HepG2 (cell line): ENCODE results near the gene SLX4. TPM values are rescaled to one million over a fixed set of nuclear protein-coding genes. Genes with fewer than 3 reads are reported as not detected.

ENCODE experiments used
- ATAC-seq: fragments of 200-7000 bp; cut with Tn5 transposase; 3 replicates; pipeline ENCODE4 v1.9.1; 2020; ENCODE audit warnings: mild to moderate bottlenecking, moderate library complexity
- BruUV-seq: library from RNA; stranded (reverse); fragments of 400-500 nt; replicated peaks from 2 replicates; lab custom pipeline; 2021; lab: Mats Ljungman, UMichigan
- CTCF ChIA-PET: fragments of 300-600 bp; formaldehyde crosslinking; extraction: SDS; loops from one replicate; lab custom pipeline; 2021; ENCODE audit warnings: low total read pairs, inconsistent platforms, low intra/inter-chr PET ratio; lab: Yijun Ruan, JAX
- POLR2A ChIA-PET: fragments of 350-600 bp; sonication (Branson Sonifier 250); formaldehyde crosslinking; loops from one replicate; lab custom pipeline; 2020; ENCODE audit warnings: antibody characterized with exemption, inconsistent platforms; lab: Yijun Ruan, JAX
- DNase-seq: peaks from one replicate; pipeline ENCODE4 v3.0.0-alpha.2; 2015; ENCODE audit warnings: low spot score
- FAIRE-seq: peaks from 3 replicates; lab custom pipeline; 2011; peaks lifted over from hg19 to GRCh38; lab: Jason Lieb, UNC
- H2AFZ ChIP-seq: one replicate; pipeline ENCODE4 v1.6.1; 2011; ENCODE audit warnings: low read length, inconsistent platforms
- H3K27ac ChIP-seq: fragments of 300-600 bp; 3 replicates; pipeline ENCODE4 v1.8.0; 2011; ENCODE audit warnings: mixed run types, mild to moderate bottlenecking, mixed read lengths, low read length, inconsistent platforms; ENCODE audit not compliant: insufficient read depth; ENCODE audit errors: extremely low read length
- H3K27me3 ChIP-seq, 2 experiments: fragments of 200-600 bp in 1 of 2; 2 replicates in 1 of 2; 3 replicates in 1 of 2; pipeline versions ENCODE4 v1.6.0 to v1.8.0; 2011; ENCODE audit warnings: low read length in 2 of 2, mild to moderate bottlenecking in 2 of 2, moderate library complexity in 2 of 2, inconsistent platforms in 1 of 2; ENCODE audit not compliant: insufficient read depth in 2 of 2, control insufficient read depth in 1 of 2
- H3K36me3 ChIP-seq, 2 experiments: fragments of 200-600 bp in 1 of 2; replicated peaks in 1 of 2; 2 replicates in 1 of 2; 3 replicates in 1 of 2; pipeline versions ENCODE4 v1.5.1 to v1.8.0; 2011; ENCODE audit warnings: low read length in 2 of 2, inconsistent platforms in 1 of 2; ENCODE audit not compliant: insufficient read depth in 2 of 2, control insufficient read depth in 1 of 2
- H3K4me1 ChIP-seq: 2 replicates; pipeline ENCODE4 v1.5.1; 2012; ENCODE audit warnings: low read length, inconsistent platforms; ENCODE audit not compliant: insufficient read depth
- H3K4me2 ChIP-seq: 2 replicates; pipeline ENCODE4 v1.6.0; 2011; ENCODE audit warnings: low read depth, low read length, inconsistent platforms
- H3K4me3 ChIP-seq, 3 experiments: fragments of 200-600 bp in 1 of 3; sonication (generic), shearing (Covaris generic) in 1 of 3; replicated peaks in 1 of 3; 2 replicates each; pipeline ENCODE4 v1.5.1; 2011 to 2016; ENCODE audit warnings: low read length in 3 of 3, inconsistent platforms in 2 of 3, low read depth in 2 of 3, mild to moderate bottlenecking in 2 of 3, control low read depth in 1 of 3, mixed read lengths in 1 of 3; ENCODE audit not compliant: insufficient read depth in 1 of 3
- H3K79me2 ChIP-seq: one replicate; pipeline ENCODE4 v1.6.1; 2011; ENCODE audit warnings: low read length, inconsistent platforms; ENCODE audit not compliant: insufficient read depth
- H3K9ac ChIP-seq: 2 replicates; pipeline ENCODE4 v1.6.0; 2011; ENCODE audit warnings: mild to moderate bottlenecking, low read depth, low read length, inconsistent platforms; ENCODE audit not compliant: insufficient read depth
- H3K9me3 ChIP-seq: 2 replicates; pipeline ENCODE4 v1.5.1; 2012; ENCODE audit warnings: mild to moderate bottlenecking, low read length
- H4K20me1 ChIP-seq: 2 replicates; pipeline ENCODE4 v1.6.0; 2011; ENCODE audit warnings: inconsistent platforms, mild to moderate bottlenecking, low read length, moderate library complexity; ENCODE audit not compliant: insufficient read depth
- FOSL2 ChIP-seq: sonication (generic); formaldehyde crosslinking; IDR thresholded peaks from 2 replicates; pipeline ENCODE4 v1.4.0; 2020; ENCODE audit warnings: missing genetic modification reagents
- FOXC1 ChIP-seq: sonication (generic); formaldehyde crosslinking; IDR thresholded peaks from 2 replicates; pipeline ENCODE4 v1.8.0; 2022; ENCODE audit warnings: mild to moderate bottlenecking, missing genetic modification reagents, borderline replicate concordance
- KDM5A ChIP-seq: fragments of 200-600 bp; sonication (generic); IDR thresholded peaks from 2 replicates; pipeline ENCODE4 v1.7.0; 2018; ENCODE audit warnings: antibody characterized with exemption, mild to moderate bottlenecking, low read length, borderline replicate concordance
- MTERF4 ChIP-seq: sonication (generic); formaldehyde crosslinking; IDR thresholded peaks from 2 replicates; pipeline ENCODE4 v1.8.0; 2023; ENCODE audit warnings: mild to moderate bottlenecking, missing genetic modification reagents
- PHF21A ChIP-seq: sonication (generic); formaldehyde crosslinking; IDR thresholded peaks from 2 replicates; pipeline ENCODE4 v1.5.0; 2020; ENCODE audit warnings: mild to moderate bottlenecking, missing genetic modification reagents
- ZNF564 ChIP-seq: sonication (generic); formaldehyde crosslinking; IDR thresholded peaks from 2 replicates; pipeline ENCODE4 v1.8.1; 2023; ENCODE audit warnings: mild to moderate bottlenecking, missing genetic modification reagents
- ZNF780A ChIP-seq: sonication (generic); formaldehyde crosslinking; IDR thresholded peaks from 2 replicates; pipeline ENCODE4 v1.8.0; 2022; ENCODE audit warnings: mild to moderate bottlenecking, missing genetic modification reagents, moderate library complexity
- ZSCAN9 ChIP-seq: IDR thresholded peaks from 2 replicates; pipeline ENCODE4 v1.6.1; 2016; ENCODE audit warnings: borderline replicate concordance
- WGBS: methylation state at CpG from one replicate; pipeline ENCODE4 v1.1.6; 2017; ENCODE audit warnings: low lambda C conversion rate; 5-methylcytosine and 5-hydroxymethylcytosine counted together
- in situ Hi-C: cut with HindIII; loops from 2 replicates; pipeline ENCODE4 v1.10.0; 2017; ENCODE audit warnings: low pct_unique_long_range_greater_than_20kb; ENCODE audit not compliant: extremely low pct_ligation_motif_present
- intact Hi-C: fragments of 100-400 bp; cut with micrococcal nuclease; formaldehyde crosslinking; loops from one replicate; pipeline ENCODE4 v1.10.0; 2022; ENCODE audit not compliant: unreplicated experiment
- polyA plus RNA-seq, 8 experiments: library from polyadenylated mRNA; depleted of rRNA in 3 of 8; stranded (reverse) in 7 of 8; unstranded in 1 of 8; fragments of >200 nt; fragmentation: Illumina TruSeq in 4 of 8; extraction: Trizol in 4 of 8; gene quantifications; 2 replicates each; pipeline versions ENCODE4 v1.2.1 to v1.2.3, GENCODE V29; 2011 to 2016; ENCODE audit warnings: low read depth in 4 of 8, missing spikeins in 1 of 8, mixed read lengths in 1 of 8; ENCODE audit not compliant: insufficient read depth in 1 of 8
- total RNA-seq, 5 experiments: library from RNA; depleted of rRNA; stranded (reverse); fragments of >200 nt; fragmentation: Illumina TruSeq; extraction: Trizol; gene quantifications; 2 replicates each; pipeline ENCODE4 v1.2.3, GENCODE V29; 2016; ENCODE audit warnings: low read depth in 1 of 5

The SLX4 gene
- total and polyA plus RNA-seq, 2 of the 13 experiments (the other 11 are each of a cell fraction or from before 2014, with no cell fraction given): 1.1 to 3.6 TPM

- TF ChIP-seq MTERF4 (CRISPR knock-in tag) (no peak), FOXC1 (CRISPR knock-in tag) (no peak)
Observed at GRCh38 chr16:3606441-3606840, 5.0 kb downstream of the SLX4 start (continued).

DNA sequence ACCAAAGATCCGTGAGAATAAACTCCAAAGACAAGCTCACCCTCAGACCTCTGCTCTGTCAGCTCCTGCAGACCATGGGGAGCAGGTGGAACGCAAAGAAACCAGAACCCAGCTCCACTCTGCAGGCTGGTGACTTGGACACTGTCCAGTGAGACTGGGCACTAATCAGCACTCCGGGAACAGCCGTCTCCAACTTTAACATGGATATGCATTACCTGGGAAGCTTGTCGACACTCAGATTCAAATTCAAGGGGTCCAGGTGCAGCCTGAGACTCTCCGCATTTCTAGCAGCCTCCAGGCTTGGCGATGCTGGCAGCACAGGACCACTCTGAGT lies 9.1 kb downstream of the SLX4 start:
- no peak overlapping the region for H3K4me3 ChIP-seq
- TF ChIP-seq ZSCAN9 (CRISPR knock-in tag) (no peak), PHF21A (CRISPR knock-in tag) (no peak), FOSL2 (CRISPR knock-in tag) (no peak), KDM5A (no peak), ZNF564 (no peak), ZNF780A (CRISPR knock-in tag) (no peak)
- no peak overlapping the region for H3K4me2 ChIP-seq
- 100% methylated on average over 2 of the region's 7 CpGs for WGBS
- CTCF ChIA-PET: no interaction called here
- H3K79me2 ChIP-seq: no peaks in the 10 kb centered on the region
- no peak overlapping the region for H3K27ac ChIP-seq
- peaks cover 6% of the 10 kb centered on the region for H3K9me3 ChIP-seq
- no peak for ATAC-seq
- BruUV-seq: no TSS peak
- no peak for FAIRE-seq
- H3K36me3 ChIP-seq: peaks cover under 1 to 7% of the 10 kb centered on the region in 2 experiments; a peak in 2 of 5 replicates
- intact Hi-C loops (no loop called here), in situ Hi-C loops (no loop called here)
- no peak overlapping the region for H2AFZ ChIP-seq
- H3K9ac ChIP-seq: no peak overlapping the region
- H3K27me3 ChIP-seq: no peaks in the 10 kb centered on the region
- no peak for DNase-seq
- peaks cover 25% of the 10 kb centered on the region for H3K4me1 ChIP-seq
- POLR2A ChIA-PET: no interaction called here
- H4K20me1 ChIP-seq: no peaks in the 10 kb centered on the region
